BLaER1 (cell line): ENCODE results near the gene LRRC53.

Experiments
- H3K27ac ChIP-seq: shearing (Covaris generic); formaldehyde crosslinking; 2 replicates; pipeline ENCODE4 v1.8.1; 2022
- H3K27me3 ChIP-seq: shearing (Covaris generic); formaldehyde crosslinking; 2 replicates; pipeline ENCODE4 v1.8.1; 2022
- H3K36me3 ChIP-seq: shearing (Covaris generic); formaldehyde crosslinking; 2 replicates; pipeline ENCODE4 v1.8.1; 2022
- H3K4me1 ChIP-seq: shearing (Covaris generic); formaldehyde crosslinking; 2 replicates; pipeline ENCODE4 v1.8.1; 2022
- H3K4me2 ChIP-seq: shearing (Covaris generic); formaldehyde crosslinking; 2 replicates; pipeline ENCODE4 v1.8.1; 2022
- H3K4me3 ChIP-seq: shearing (Covaris generic); formaldehyde crosslinking; 2 replicates; pipeline ENCODE4 v1.8.1; 2022
- H3K9ac ChIP-seq: shearing (Covaris generic); formaldehyde crosslinking; 2 replicates; pipeline ENCODE4 v1.8.1; 2022
- H3K9me3 ChIP-seq: shearing (Covaris generic); formaldehyde crosslinking; 2 replicates; pipeline ENCODE4 v1.8.1; 2022
- H4K20me1 ChIP-seq: shearing (Covaris generic); formaldehyde crosslinking; 2 replicates; pipeline ENCODE4 v1.8.1; 2022
- Cebpa-rat ChIP-seq: shearing (Covaris generic); IDR thresholded peaks from 2 replicates; pipeline ENCODE4 v1.8.1; 2022

LRRC53 gene

DNA sequence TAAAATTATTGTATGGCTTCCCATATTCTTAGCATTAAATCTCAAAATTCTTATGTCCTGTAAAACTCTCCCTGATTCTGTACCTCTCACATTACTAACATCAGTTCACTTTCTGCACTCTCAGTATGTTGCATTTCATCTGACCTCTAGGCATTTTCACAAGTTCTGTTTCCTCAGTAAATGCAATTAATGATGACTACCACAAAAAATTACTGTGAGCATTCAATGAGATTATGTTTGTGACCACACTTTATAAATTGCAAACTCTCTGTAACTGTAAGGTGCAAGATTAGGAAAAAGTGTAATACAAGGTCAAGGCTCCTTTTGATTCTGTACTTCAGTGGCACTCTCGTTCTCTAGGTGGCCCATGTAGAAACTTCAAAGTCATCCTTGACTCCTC is 60.4 kb downstream of the LRRC53 start:
- TF ChIP-seq Cebpa-rat, result no peak
- Histone ChIP-seq H3K4me1 (no peaks in the 10 kb centered on the region), H3K9ac (no peak overlapping the region), H3K27me3 (no peaks in the 10 kb centered on the region), H3K9me3 (no peaks in the 10 kb centered on the region), H4K20me1 (no peaks in the 10 kb centered on the region), H3K36me3 (no peaks in the 10 kb centered on the region), H3K4me3 (no peak overlapping the region), H3K4me2 (no peak overlapping the region), H3K27ac (no peak overlapping the region)

- TF ChIP-seq Cebpa-rat, result no peak
- Histone ChIP-seq H3K9ac (no peak overlapping the region), H3K36me3 (no peaks in the 10 kb centered on the region), H3K9me3 (no peaks in the 10 kb centered on the region), H3K27ac (no peak overlapping the region), H4K20me1 (no peaks in the 10 kb centered on the region), H3K4me3 (no peak overlapping the region), H3K27me3 (no peaks in the 10 kb centered on the region), H3K4me2 (no peak overlapping the region), H3K4me1 (peaks cover 6% of the 10 kb centered on the region; the same call in 1 of the 2 replicates)
Observed at GRCh38 chr1:74437035-74437434, 75.4 kb downstream of the LRRC53 start.

GRCh38 chr1:74436078-74436477 is 76.3 kb downstream of the LRRC53 start:
- Histone ChIP-seq H3K36me3 (no peaks in the 10 kb centered on the region), H4K20me1 (no peaks in the 10 kb centered on the region), H3K4me2 (no peak overlapping the region), H3K27me3 (no peaks in the 10 kb centered on the region), H3K4me1 (peaks cover 6% of the 10 kb centered on the region; the same call in 1 of the 2 replicates), H3K9me3 (no peaks in the 10 kb centered on the region), H3K9ac (no peak overlapping the region), H3K27ac (no peak overlapping the region), H3K4me3 (no peak overlapping the region)
- no peak for TF ChIP-seq Cebpa-rat

DNA sequence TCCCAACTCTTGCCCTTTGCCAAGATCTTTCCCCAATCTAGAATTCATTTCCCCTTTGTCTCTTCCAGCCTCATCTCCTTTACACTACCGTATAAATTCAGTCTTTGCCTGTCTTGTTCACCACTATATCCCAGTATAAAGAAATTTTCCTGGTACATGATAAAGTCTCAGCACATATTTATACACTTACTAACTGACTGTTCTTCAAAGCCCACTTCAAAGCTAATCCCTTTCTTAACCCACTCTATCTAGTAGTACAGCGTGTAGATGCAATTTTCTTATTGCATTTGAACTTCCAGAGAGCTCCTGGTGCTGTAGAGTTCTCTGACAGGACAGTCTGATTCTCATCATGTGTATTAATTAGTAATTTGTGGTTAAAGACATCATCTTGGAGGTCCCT is 78.1 kb downstream of the LRRC53 start:
- H3K36me3 ChIP-seq, result no peaks in the 10 kb centered on the region
- TF ChIP-seq Cebpa-rat, result no peak

DNA sequence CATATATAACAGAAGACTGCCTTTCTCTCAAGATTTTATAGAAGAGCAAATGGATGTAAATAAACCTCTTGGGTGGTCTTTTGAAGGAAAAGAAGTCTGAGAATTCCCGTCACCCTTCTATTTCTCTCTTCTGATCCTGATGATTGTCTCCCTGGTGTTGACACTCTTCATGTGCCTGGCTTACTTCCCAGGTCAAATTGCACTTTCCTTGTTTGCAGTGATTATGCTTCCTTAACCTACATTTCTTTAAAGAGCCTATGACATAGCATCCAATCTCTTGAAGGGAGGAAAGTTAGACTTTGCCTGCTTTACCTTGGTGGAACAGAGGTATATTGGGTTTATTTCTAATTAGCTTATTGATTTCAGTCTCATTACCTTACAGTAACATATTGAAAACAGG is 80.1 kb downstream of the LRRC53 start:
- Histone ChIP-seq H3K9me3 (no peaks in the 10 kb centered on the region), H3K4me3 (no peak overlapping the region), H3K27me3 (no peaks in the 10 kb centered on the region), H3K4me2 (no peak overlapping the region), H3K36me3 (no peaks in the 10 kb centered on the region), H3K4me1 (peaks cover 6% of the 10 kb centered on the region; the same call in 1 of the 2 replicates), H3K27ac (no peak overlapping the region), H4K20me1 (no peaks in the 10 kb centered on the region), H3K9ac (no peak overlapping the region)
- TF ChIP-seq Cebpa-rat, result no peak

More for the DNA sequence above, 78.1 kb downstream of the LRRC53 start:
- Histone ChIP-seq H4K20me1 (no peaks in the 10 kb centered on the region), H3K27me3 (no peaks in the 10 kb centered on the region), H3K4me2 (no peak overlapping the region), H3K27ac (no peak overlapping the region), H3K9ac (no peak overlapping the region), H3K4me1 (peaks cover 6% of the 10 kb centered on the region; the same call in 1 of the 2 replicates), H3K4me3 (no peak overlapping the region), H3K9me3 (no peaks in the 10 kb centered on the region)

- no peak for TF ChIP-seq Cebpa-rat
Observed at GRCh38 chr1:74431531-74431930, 80.9 kb downstream of the LRRC53 start.

GRCh38 chr1:74430342-74430934 is 82.0 kb downstream of the LRRC53 start:
- H3K27me3 ChIP-seq, result no peaks in the 10 kb centered on the region
- H3K27ac ChIP-seq, result no peak overlapping the region
- H3K36me3 ChIP-seq, result no peaks in the 10 kb centered on the region
- H3K4me3 ChIP-seq, result no peak overlapping the region
- H3K9ac ChIP-seq, result no peak overlapping the region
- TF ChIP-seq Cebpa-rat, result no peak
- no peaks in the 10 kb centered on the region for H3K4me1 ChIP-seq
- H4K20me1 ChIP-seq, result no peaks in the 10 kb centered on the region
- no peaks in the 10 kb centered on the region for H3K9me3 ChIP-seq
- H3K4me2 ChIP-seq, result no peak overlapping the region

More at GRCh38 chr1:74431531-74431930, 80.9 kb downstream of the LRRC53 start:
- no peaks in the 10 kb centered on the region for H3K27me3 ChIP-seq
- no peaks in the 10 kb centered on the region for H3K9me3 ChIP-seq
- H3K27ac ChIP-seq, result no peak overlapping the region
- peaks cover 6% of the 10 kb centered on the region; the same call in 1 of the 2 replicates for H3K4me1 ChIP-seq
- H3K9ac ChIP-seq, result no peak overlapping the region
- no peak overlapping the region for H3K4me3 ChIP-seq
- H4K20me1 ChIP-seq, result no peaks in the 10 kb centered on the region
- no peak overlapping the region for H3K4me2 ChIP-seq
- no peaks in the 10 kb centered on the region for H3K36me3 ChIP-seq

- H3K9me3 ChIP-seq, result no peaks in the 10 kb centered on the region
- H4K20me1 ChIP-seq, result no peaks in the 10 kb centered on the region
- H3K4me2 ChIP-seq, result no peak overlapping the region
- H3K36me3 ChIP-seq, result no peaks in the 10 kb centered on the region
- no peak for TF ChIP-seq Cebpa-rat
- no peak overlapping the region for H3K4me3 ChIP-seq
- no peaks in the 10 kb centered on the region for H3K4me1 ChIP-seq
- no peak overlapping the region for H3K9ac ChIP-seq
- no peak overlapping the region for H3K27ac ChIP-seq
- no peaks in the 10 kb centered on the region for H3K27me3 ChIP-seq
Observed at GRCh38 chr1:74429580-74429979, 82.8 kb downstream of the LRRC53 start.

DNA sequence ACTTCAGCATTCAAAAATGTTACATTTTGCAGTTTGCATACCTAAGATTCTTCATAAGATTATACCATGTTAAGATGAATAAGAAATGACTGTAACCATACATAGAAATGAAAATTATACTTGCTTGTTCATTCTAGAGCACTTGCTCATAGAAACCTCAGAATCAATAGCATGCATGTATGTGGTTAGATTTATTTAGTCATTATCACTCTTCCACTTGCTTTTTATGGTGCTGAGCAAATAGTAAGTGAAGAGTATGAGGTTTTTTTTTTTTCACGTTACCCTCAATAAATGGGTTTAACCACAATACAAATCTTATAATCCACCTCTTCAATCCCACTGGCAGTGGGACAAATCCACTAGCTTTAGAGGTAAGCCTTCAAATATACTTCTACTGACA is 84.7 kb downstream of the LRRC53 start:
- Histone ChIP-seq H3K36me3 (no peaks in the 10 kb centered on the region), H3K27me3 (no peaks in the 10 kb centered on the region), H3K4me3 (no peak overlapping the region), H3K9me3 (no peaks in the 10 kb centered on the region), H4K20me1 (no peaks in the 10 kb centered on the region), H3K9ac (no peak overlapping the region), H3K4me1 (no peaks in the 10 kb centered on the region), H3K4me2 (no peak overlapping the region), H3K27ac (no peak overlapping the region)
- TF ChIP-seq Cebpa-rat, result no peak

- H3K4me1 ChIP-seq, result no peaks in the 10 kb centered on the region
- H3K9me3 ChIP-seq, result no peaks in the 10 kb centered on the region
- H3K4me2 ChIP-seq, result no peak overlapping the region
- H3K27ac ChIP-seq, result no peak overlapping the region
- no peak for TF ChIP-seq Cebpa-rat
- no peak overlapping the region for H3K4me3 ChIP-seq
- no peaks in the 10 kb centered on the region for H4K20me1 ChIP-seq
- no peak overlapping the region for H3K9ac ChIP-seq
- no peaks in the 10 kb centered on the region for H3K36me3 ChIP-seq
- no peaks in the 10 kb centered on the region for H3K27me3 ChIP-seq
Observed at GRCh38 chr1:74426208-74426937, 86.0 kb downstream of the LRRC53 start.
